GM12892 (cell line): ENCODE data around the gene BDNF.

Experiments used
- POLR2A ChIP-seq: IDR thresholded peaks from 2 replicates; pipeline ENCODE4 v1.6.1; 2011; ENCODE audit warnings: low read depth, low read length, control low read depth
- POLR2AphosphoS5 ChIP-seq: IDR thresholded peaks from 2 replicates; pipeline ENCODE4 v1.6.1; 2011; ENCODE audit warnings: low read depth, low read length, control low read depth
- TAF1 ChIP-seq: IDR thresholded peaks from 2 replicates; pipeline ENCODE4 v1.6.1; 2011; ENCODE audit warnings: low read depth, mild to moderate bottlenecking, control low read depth, low read length, borderline replicate concordance

DNA sequence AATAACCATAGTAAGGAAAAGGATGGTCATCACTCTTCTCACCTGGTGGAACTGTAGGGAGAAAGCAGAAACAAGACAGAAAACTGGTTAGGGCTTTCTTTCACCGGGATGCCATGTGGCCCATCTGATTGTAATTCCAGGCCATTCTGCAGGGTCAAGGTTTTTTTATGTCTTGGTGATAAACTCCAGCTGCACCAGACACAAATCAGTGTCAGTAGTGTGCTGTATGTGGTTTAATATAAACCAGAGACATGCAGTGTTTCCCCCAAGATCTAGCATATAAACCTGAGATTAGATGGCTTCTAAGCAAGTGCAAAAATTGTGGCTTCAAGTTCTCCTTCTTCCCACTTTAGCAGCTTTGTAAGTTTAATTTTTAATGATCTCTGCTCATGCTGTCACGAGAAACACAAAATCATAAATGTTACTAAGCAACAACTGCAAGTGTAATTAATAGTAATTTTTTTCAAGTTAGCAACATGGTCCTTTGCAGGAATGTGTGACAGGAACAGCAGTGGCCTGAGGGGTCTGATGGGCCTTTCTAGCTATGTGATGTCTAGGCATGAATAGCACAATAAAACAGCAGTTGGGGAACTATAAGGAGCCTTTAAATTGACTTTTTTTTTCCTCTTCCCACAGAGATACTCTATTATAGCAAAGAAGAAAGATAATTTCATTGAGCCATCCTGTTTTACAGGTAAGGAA lies 41.6 kb downstream of the BDNF start:
- TF ChIP-seq TAF1 (no peak), POLR2A (no peak), POLR2AphosphoS5 (no peak)
